A549 (cell line): ENCODE data around the gene SLC25A25.
A peak's percentile ranks its signal among the peaks of the same experiment; 100 is the strongest.

Experiments
- CEBPB ChIP-seq, 2 experiments: fragments of >200 bp in 1 of 2; sonication (Bioruptor Twin) in 1 of 2; formaldehyde crosslinking in 1 of 2; IDR thresholded peaks; 2 replicates each; pipeline ENCODE4 v1.6.1; 2012 to 2016
- EP300 ChIP-seq, 2 experiments: fragments of >200 bp; sonication (Bioruptor Twin); formaldehyde crosslinking; IDR thresholded peaks; 2 replicates in 1 of 2; 3 replicates in 1 of 2; pipeline ENCODE4 v1.6.1; 2016 to 2017
- JUN ChIP-seq, 2 experiments: fragments of >200 bp; sonication (Bioruptor Twin); formaldehyde crosslinking; IDR thresholded peaks; 2 replicates in 1 of 2; 3 replicates in 1 of 2; pipeline ENCODE4 v1.6.1; 2016 to 2017
- NR3C1 ChIP-seq: fragments of >200 bp; sonication (Bioruptor Twin); formaldehyde crosslinking; IDR thresholded peaks from 3 replicates; pipeline ENCODE4 v1.6.1; 2017
- POLR2A ChIP-seq: IDR thresholded peaks from 2 replicates; pipeline ENCODE4 v1.6.1; 2012; ENCODE audit warnings: mild to moderate bottlenecking, low read length
- RAD21 ChIP-seq, 2 experiments: fragments of >200 bp in 1 of 2; sonication (Bioruptor Twin) in 1 of 2; formaldehyde crosslinking in 1 of 2; IDR thresholded peaks in 1 of 2; conservative IDR thresholded peaks in 1 of 2; 2 replicates in 1 of 2; 3 replicates in 1 of 2; pipeline ENCODE4 v1.6.1; 2012 to 2018; ENCODE audit warnings: inconsistent platforms in 1 of 2
- RCOR1 ChIP-seq: fragments of 150-350 bp; IDR thresholded peaks from 2 replicates; pipeline ENCODE4 v1.6.1; 2014; ENCODE audit warnings: antibody characterized with exemption, low read length, low read depth
- REST ChIP-seq: fragments of 200-600 bp; sonication (generic); IDR thresholded peaks from 2 replicates; pipeline ENCODE4 v1.6.1; 2016; ENCODE audit warnings: antibody characterized with exemption, mild to moderate bottlenecking, moderate library complexity
- SMC3 ChIP-seq: fragments of >200 bp; sonication (Bioruptor Twin); formaldehyde crosslinking; IDR thresholded peaks from 3 replicates; pipeline ENCODE4 v1.6.1; 2018; ENCODE audit warnings: inconsistent platforms
- SREBF2 ChIP-seq: fragments of 450-650 bp; IDR thresholded peaks from 2 replicates; pipeline ENCODE4 v1.6.1; 2014; ENCODE audit warnings: mild to moderate bottlenecking, moderate library complexity
- ZFP36 ChIP-seq: fragments of 450-650 bp; IDR thresholded peaks from 2 replicates; pipeline ENCODE4 v1.6.1; 2014; ENCODE audit warnings: borderline replicate concordance; ENCODE audit not compliant: partially characterized antibody
- TF ChIP-seq, protein P1 (sequence below): fragments of >200 bp; sonication (Bioruptor Twin); formaldehyde crosslinking; IDR thresholded peaks from 3 replicates; pipeline ENCODE4 v1.5.1; 2016
- TF ChIP-seq, protein P2 (sequence below): fragments of 150-350 bp; IDR thresholded peaks from 2 replicates; pipeline ENCODE4 v1.6.1; 2014; ENCODE audit warnings: low read depth, mild to moderate bottlenecking, low read length

DNA sequence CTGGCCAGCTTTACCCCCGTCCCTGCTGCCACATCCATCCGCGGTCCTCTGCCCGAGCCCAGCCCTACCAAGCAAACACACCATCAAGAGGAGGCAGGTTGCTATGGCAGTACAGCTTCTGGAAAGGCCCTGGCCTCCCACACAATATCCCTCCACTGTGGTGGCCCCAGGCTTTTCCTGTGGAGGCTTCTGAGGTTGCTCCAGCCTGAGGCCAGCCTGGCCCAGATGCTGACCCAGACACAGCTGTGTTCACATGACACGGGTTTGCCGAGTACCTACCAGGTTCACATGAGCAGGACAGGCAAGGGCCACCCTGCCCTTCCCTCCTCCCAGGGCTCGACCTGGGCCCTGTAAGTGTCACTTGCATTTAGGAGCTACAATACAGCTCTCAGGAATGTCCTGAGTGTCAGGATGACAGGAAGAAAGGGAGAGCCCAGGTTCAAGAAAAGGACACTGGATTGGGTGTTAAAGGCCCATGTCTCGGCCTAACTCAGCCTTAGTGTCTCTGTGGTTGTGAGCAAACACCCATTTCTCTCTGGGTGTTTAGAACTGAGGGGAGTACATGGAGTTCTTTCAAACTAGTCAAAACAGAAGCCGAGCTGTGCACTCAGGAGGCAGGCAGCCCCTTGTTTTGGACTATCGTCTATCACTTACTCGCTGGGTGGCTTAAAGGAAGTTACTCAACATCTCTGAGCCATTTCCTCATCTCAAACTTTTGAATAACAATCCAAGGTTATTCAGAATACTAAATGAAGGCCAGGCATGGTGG lies 41.1 kb upstream of the SLC25A25 start:
- TF ChIP-seq, protein P1, sequence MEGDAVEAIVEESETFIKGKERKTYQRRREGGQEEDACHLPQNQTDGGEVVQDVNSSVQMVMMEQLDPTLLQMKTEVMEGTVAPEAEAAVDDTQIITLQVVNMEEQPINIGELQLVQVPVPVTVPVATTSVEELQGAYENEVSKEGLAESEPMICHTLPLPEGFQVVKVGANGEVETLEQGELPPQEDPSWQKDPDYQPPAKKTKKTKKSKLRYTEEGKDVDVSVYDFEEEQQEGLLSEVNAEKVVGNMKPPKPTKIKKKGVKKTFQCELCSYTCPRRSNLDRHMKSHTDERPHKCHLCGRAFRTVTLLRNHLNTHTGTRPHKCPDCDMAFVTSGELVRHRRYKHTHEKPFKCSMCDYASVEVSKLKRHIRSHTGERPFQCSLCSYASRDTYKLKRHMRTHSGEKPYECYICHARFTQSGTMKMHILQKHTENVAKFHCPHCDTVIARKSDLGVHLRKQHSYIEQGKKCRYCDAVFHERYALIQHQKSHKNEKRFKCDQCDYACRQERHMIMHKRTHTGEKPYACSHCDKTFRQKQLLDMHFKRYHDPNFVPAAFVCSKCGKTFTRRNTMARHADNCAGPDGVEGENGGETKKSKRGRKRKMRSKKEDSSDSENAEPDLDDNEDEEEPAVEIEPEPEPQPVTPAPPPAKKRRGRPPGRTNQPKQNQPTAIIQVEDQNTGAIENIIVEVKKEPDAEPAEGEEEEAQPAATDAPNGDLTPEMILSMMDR = no peak
- TF ChIP-seq SMC3 (no peak), JUN (IDR thresholded peaks at IDR 0.05) (no peak), CEBPB (IDR thresholded peaks at IDR 0.05) (no peak), SREBF2 (no peak), EP300 (IDR thresholded peaks at IDR 0.05) (no peak), POLR2A (no peak), ZFP36 (peak; percentile 46), RAD21 (conservative IDR thresholded peaks at IDR 0.05 in 1 of 2, IDR thresholded peaks at IDR 0.05 in 1 of 2) (no peak), RCOR1 (no peak), NR3C1 (no peak), REST (no peak)
- TF ChIP-seq, protein P2, sequence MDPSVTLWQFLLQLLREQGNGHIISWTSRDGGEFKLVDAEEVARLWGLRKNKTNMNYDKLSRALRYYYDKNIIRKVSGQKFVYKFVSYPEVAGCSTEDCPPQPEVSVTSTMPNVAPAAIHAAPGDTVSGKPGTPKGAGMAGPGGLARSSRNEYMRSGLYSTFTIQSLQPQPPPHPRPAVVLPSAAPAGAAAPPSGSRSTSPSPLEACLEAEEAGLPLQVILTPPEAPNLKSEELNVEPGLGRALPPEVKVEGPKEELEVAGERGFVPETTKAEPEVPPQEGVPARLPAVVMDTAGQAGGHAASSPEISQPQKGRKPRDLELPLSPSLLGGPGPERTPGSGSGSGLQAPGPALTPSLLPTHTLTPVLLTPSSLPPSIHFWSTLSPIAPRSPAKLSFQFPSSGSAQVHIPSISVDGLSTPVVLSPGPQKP = no peak
